ENCODE data around the gene TRAPPC6A. TPM values are rescaled to one million over a fixed set of nuclear protein-coding genes. Genes with fewer than 3 reads are reported as not detected.

The TRAPPC6A gene
- total RNA-seq, 1 experiment from 2014 or later = 59.9 TPM

- Histone ChIP-seq H4K91ac (ENCODE audit: insufficient read length, low read depth, low read length) (no peak overlapping the region), H2BK15ac (ENCODE audit: low read depth, low read length) (no peak overlapping the region), H2AK5ac (ENCODE audit: insufficient read length, low read length) (no peak overlapping the region), H3K56ac (ENCODE audit: insufficient read length, low read depth, low read length) (no peak overlapping the region), H3K9ac (ENCODE audit: extremely low read depth, insufficient read length, low read length) (no peak overlapping the region), H3K4ac (ENCODE audit: low read depth, low read length) (no peak overlapping the region), H2BK20ac (ENCODE audit: low read depth, low read length, poor library complexity, severe bottlenecking) (no peak overlapping the region), H4K5ac (ENCODE audit: insufficient read length, low read depth, low read length) (no peak overlapping the region), H3K23me2 (ENCODE audit: insufficient read length, low read depth, low read length, poor library complexity, severe bottlenecking) (no peaks in the 10 kb centered on the region), H3K18ac (ENCODE audit: insufficient read length, low read depth, low read length) (no peak overlapping the region), H2BK12ac (ENCODE audit: insufficient read length, low read depth, low read length) (no peak overlapping the region), H3K14ac (ENCODE audit: insufficient read depth, low read length) (no peak overlapping the region), H3K23ac (ENCODE audit: insufficient read length, low read depth, low read length) (no peak overlapping the region), H3K9me3 (ENCODE audit: control insufficient read depth, low read depth, low read length) (no peaks in the 10 kb centered on the region), H3K27ac (ENCODE audit: insufficient read length, low read depth, low read length) (no peak overlapping the region), H2AFZ (ENCODE audit: low read length) (no peak overlapping the region), H3K4me1 (ENCODE audit: insufficient read depth, low read length) (no peaks in the 10 kb centered on the region), H2BK5ac (ENCODE audit: insufficient read length, low read length) (no peak overlapping the region), H4K8ac (replicated peaks; ENCODE audit: insufficient read length, low read depth, low read length) (no peak overlapping the region), H4K20me1 (ENCODE audit: control insufficient read depth, insufficient read depth, insufficient read length) (no peaks in the 10 kb centered on the region), H3K79me1 (ENCODE audit: insufficient read depth, low read depth, low read length, poor library complexity, severe bottlenecking) (no peaks in the 10 kb centered on the region), H3K79me2 (ENCODE audit: insufficient read depth, low read length) (no peaks in the 10 kb centered on the region), H3T11ph (ENCODE audit: low read length) (no peak overlapping the region), H3K27me3 (ENCODE audit: insufficient read depth, low read length) (no peaks in the 10 kb centered on the region), H2BK120ac (ENCODE audit: low read depth, low read length, poor library complexity, severe bottlenecking) (no peak overlapping the region), H3K4me2 (ENCODE audit: insufficient read depth, insufficient read length, low read length) (no peak overlapping the region)
- Mint-ChIP-seq H3K27ac (no peak overlapping the region), H3K4me3 (no peak overlapping the region), H3K36me3 (ENCODE audit: insufficient read depth in 1 of 3, low read depth in 3 of 3) (peaks cover 3 to 21% (median 16%) of the 10 kb centered on the region in 3 experiments; a peak in 6 of 7 replicates), H3K9me3 (no peaks in the 10 kb centered on the region), H3K27me3 (ENCODE audit: low read depth) (peaks cover 8% of the 10 kb centered on the region), H3K4me1 (0 out of 4 replicates have a peak, but pooled peaks cover 0 to 2% of the 10 kb centered on the region in 2 experiments)
- no peak for DNase-seq
- TF ChIP-seq CTCF (conservative IDR thresholded peaks at IDR 0.05) = no peak
- WGBS (ENCODE audit: extremely low coverage, insufficient read length, low lambda C conversion rate) = no CpG with 5 or more reads among the region's 18 CpGs
Measured at GRCh38 chr19:45146741-45147205, 31.3 kb downstream of the TRAPPC6A start.

Data from H9 (cell line).